ENCODE results near the gene SEMA3B. TPM values are rescaled to one million over a fixed set of nuclear protein-coding genes. Genes with fewer than 3 reads are reported as not detected.

Gene SEMA3B
- total and polyA plus RNA-seq, 2 of the 4 experiments (the other 2 are of a cell fraction): 4.3 to 29.3 TPM

- Histone ChIP-seq H3K9ac (ENCODE audit: low read depth, low read length) (no peak overlapping the region), H3K9me3 (ENCODE audit: control insufficient read depth, insufficient read depth, low read length) (no peaks in the 10 kb centered on the region), H2BK120ac (ENCODE audit: low read depth, low read length) (no peak overlapping the region), H3K9me1 (ENCODE audit: insufficient read depth, low read length) (peaks cover 17% of the 10 kb centered on the region), H2AK9ac (replicated peaks; ENCODE audit: low read depth, low read length, poor library complexity) (no peak overlapping the region), H2AFZ (replicated peaks; ENCODE audit: low read length, poor library complexity) (peak overlapping the region; percentile 45), H3K56ac (ENCODE audit: extremely low read depth, insufficient read depth, low read length) (no peak overlapping the region), H3K23ac (ENCODE audit: low read depth, low read length) (no peak overlapping the region), H3K36me3 (ENCODE audit: control insufficient read depth, insufficient read depth, low read length) (no peaks in the 10 kb centered on the region), H3K27me3 (ENCODE audit: control insufficient read depth, insufficient read depth, low read length) (no peaks in the 10 kb centered on the region), H4K91ac (ENCODE audit: insufficient read depth, low read depth, low read length) (no peak overlapping the region), H3K27ac (ENCODE audit: insufficient read depth, low read length) (no peak overlapping the region), H3K4me3 (ENCODE audit: insufficient read depth, low read depth, low read length) (no peak overlapping the region), H3K79me1 (ENCODE audit: low read depth in 1 of 2, low read length in 2 of 2) (peaks cover 19 to 38% of the 10 kb centered on the region in 2 experiments; a peak in 3 of 4 replicates), H3K18ac (ENCODE audit: low read depth, low read length) (no peak overlapping the region), H2BK15ac (ENCODE audit: low read depth, low read length) (no peak overlapping the region), H4K5ac (ENCODE audit: low read depth, low read length) (no peak overlapping the region), H3K4me1 (ENCODE audit: control insufficient read depth, insufficient read depth, low read length) (peaks cover 21% of the 10 kb centered on the region), H3K4ac (ENCODE audit: low read depth, low read length) (no peak overlapping the region), H2AK5ac (ENCODE audit: low read depth, low read length) (no peak overlapping the region), H2BK20ac (ENCODE audit: low read depth, low read length) (no peak overlapping the region), H2BK5ac (ENCODE audit: low read depth, low read length, poor library complexity, severe bottlenecking) (no peak overlapping the region), H3K4me2 (ENCODE audit: low read depth, low read length) (no peak overlapping the region), H4K20me1 (ENCODE audit: insufficient read depth, low read length) (no peaks in the 10 kb centered on the region), H4K8ac (ENCODE audit: low read depth in 2 of 2, low read length in 2 of 2) (no peak overlapping the region), H3K14ac (replicated peaks; ENCODE audit: low read depth, low read length) (no peak overlapping the region)
- in situ Hi-C loops (cut with MboI; ENCODE audit: low sequenced_read_pairs): no loop called here
- DNase-seq (no peak), ATAC-seq (ENCODE audit: low read depth) (no peak)
- TF ChIP-seq CEBPB (IDR thresholded peaks at IDR 0.05; ENCODE audit: low read depth, low read length): no peak
- no peak for TF ChIP-seq SMC3 (IDR thresholded peaks at IDR 0.05; ENCODE audit: low read depth, low read length)
- no peak for TF ChIP-seq BHLHE40 (IDR thresholded peaks at IDR 0.05; ENCODE audit: low read depth, low read length)
- no peak for TF ChIP-seq FOS (IDR thresholded peaks at IDR 0.05; ENCODE audit: low read depth, low read length)
- no peak for TF ChIP-seq CTCF (conservative IDR thresholded peaks at IDR 0.05; ENCODE audit: low read depth, low read length)
- no peak for TF ChIP-seq MAFK (IDR thresholded peaks at IDR 0.05; ENCODE audit: low read depth, low read length)
- TF ChIP-seq, protein P1, sequence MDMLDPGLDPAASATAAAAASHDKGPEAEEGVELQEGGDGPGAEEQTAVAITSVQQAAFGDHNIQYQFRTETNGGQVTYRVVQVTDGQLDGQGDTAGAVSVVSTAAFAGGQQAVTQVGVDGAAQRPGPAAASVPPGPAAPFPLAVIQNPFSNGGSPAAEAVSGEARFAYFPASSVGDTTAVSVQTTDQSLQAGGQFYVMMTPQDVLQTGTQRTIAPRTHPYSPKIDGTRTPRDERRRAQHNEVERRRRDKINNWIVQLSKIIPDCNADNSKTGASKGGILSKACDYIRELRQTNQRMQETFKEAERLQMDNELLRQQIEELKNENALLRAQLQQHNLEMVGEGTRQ (IDR thresholded peaks at IDR 0.05; ENCODE audit: low read depth, low read length): no peak
- no peak for TF ChIP-seq RFX5 (IDR thresholded peaks at IDR 0.05; ENCODE audit: low read depth, low read length)
- no peak for TF ChIP-seq RAD21 (IDR thresholded peaks at IDR 0.05; ENCODE audit: low read length)
- CTCF ChIA-PET: no interaction called here
- POLR2A ChIA-PET (ENCODE audit: unreplicated experiment): no interaction called here
- intact Hi-C loops (cut with micrococcal nuclease): no loop called here
- no TSS peak for BruUV-seq (replicated peaks)
- dilution Hi-C loops (cut with HindIII; ENCODE audit: low sequenced_read_pairs, unreplicated experiment): no loop called here
- WGBS, 2 experiments (ENCODE audit: extremely low coverage in 2 of 2, insufficient read length in 1 of 2): 98% methylated on average over 5 of the region's 8 CpGs; no CpG with 5 or more reads in 1 of the 2 experiments
Observed at GRCh38 chr3:50295553-50296431, 26.8 kb downstream of the SEMA3B start.
